SK-N-MC (cell line): ENCODE measurements around the gene GABPB1.

ENCODE experiments used
- EZH2 ChIP-seq: fragments of 200-600 bp; sonication (generic); IDR thresholded peaks from one replicate; pipeline ENCODE4 v1.6.1; 2017; ENCODE audit warnings: antibody characterized with exemption
- FOXP2 ChIP-seq: optimal IDR thresholded peaks from 2 replicates; pipeline ENCODE3; 2011; ENCODE audit warnings: mild to moderate bottlenecking, moderate library complexity; ENCODE audit not compliant: insufficient read depth; ENCODE audit errors: extremely low read length, control extremely low read depth
- POLR2AphosphoS5 ChIP-seq: IDR thresholded peaks from 2 replicates; pipeline ENCODE4 v1.6.1; 2012; ENCODE audit warnings: mild to moderate bottlenecking, low read depth, low read length, borderline replicate concordance

- TF ChIP-seq EZH2 (no peak), POLR2AphosphoS5 (no peak), FOXP2 (no peak)
These were observed 103.3 kb downstream of the GABPB1 start for GRCh38 chr15:50251638-50252182.
